GM12892 (cell line): ENCODE measurements around the gene KLF2.
A peak's percentile ranks its signal among the peaks of the same experiment; 100 is the strongest.

Experiments
- DNase-seq: peaks from one replicate; pipeline ENCODE4 v3.0.0; 2011; ENCODE audit not compliant: insufficient read length
- FAIRE-seq: peaks from 2 replicates; lab custom pipeline; 2011; peaks lifted over from hg19 to GRCh38; lab: Jason Lieb, UNC
- POLR2A ChIP-seq: IDR thresholded peaks from 2 replicates; pipeline ENCODE4 v1.6.1; 2011; ENCODE audit warnings: low read depth, low read length, control low read depth
- POLR2AphosphoS5 ChIP-seq: IDR thresholded peaks from 2 replicates; pipeline ENCODE4 v1.6.1; 2011; ENCODE audit warnings: low read depth, low read length, control low read depth
- TAF1 ChIP-seq: IDR thresholded peaks from 2 replicates; pipeline ENCODE4 v1.6.1; 2011; ENCODE audit warnings: low read depth, mild to moderate bottlenecking, control low read depth, low read length, borderline replicate concordance

KLF2 gene

DNA sequence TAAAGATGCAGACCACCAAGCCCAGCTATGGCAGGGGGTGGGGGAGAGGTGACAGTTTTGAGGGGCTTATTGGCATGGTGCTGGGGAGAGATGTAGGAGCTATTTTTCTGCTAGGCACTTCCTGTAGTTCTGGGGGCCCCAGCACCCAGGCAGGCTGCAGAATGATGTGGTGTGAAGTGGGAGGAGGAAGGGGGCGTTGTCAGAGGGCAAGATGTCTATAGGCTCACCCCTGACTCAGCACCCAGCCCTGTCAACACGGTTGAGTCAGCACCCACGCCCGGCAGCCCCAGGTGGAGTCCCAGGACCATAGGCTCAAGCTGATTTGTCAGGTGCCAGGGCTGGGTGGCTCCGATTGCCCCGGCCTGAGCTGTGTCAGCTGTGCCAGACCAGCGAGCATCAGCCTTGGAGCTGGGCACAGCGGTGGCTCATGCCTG is 5.8 kb downstream of the KLF2 start:
- FAIRE-seq: peak; percentile 44
- peak; percentile 54 for DNase-seq
- TF ChIP-seq TAF1: no peak
- no peak for TF ChIP-seq POLR2A
- no peak; the same call in 1 of the 2 replicates for TF ChIP-seq POLR2AphosphoS5

DNA sequence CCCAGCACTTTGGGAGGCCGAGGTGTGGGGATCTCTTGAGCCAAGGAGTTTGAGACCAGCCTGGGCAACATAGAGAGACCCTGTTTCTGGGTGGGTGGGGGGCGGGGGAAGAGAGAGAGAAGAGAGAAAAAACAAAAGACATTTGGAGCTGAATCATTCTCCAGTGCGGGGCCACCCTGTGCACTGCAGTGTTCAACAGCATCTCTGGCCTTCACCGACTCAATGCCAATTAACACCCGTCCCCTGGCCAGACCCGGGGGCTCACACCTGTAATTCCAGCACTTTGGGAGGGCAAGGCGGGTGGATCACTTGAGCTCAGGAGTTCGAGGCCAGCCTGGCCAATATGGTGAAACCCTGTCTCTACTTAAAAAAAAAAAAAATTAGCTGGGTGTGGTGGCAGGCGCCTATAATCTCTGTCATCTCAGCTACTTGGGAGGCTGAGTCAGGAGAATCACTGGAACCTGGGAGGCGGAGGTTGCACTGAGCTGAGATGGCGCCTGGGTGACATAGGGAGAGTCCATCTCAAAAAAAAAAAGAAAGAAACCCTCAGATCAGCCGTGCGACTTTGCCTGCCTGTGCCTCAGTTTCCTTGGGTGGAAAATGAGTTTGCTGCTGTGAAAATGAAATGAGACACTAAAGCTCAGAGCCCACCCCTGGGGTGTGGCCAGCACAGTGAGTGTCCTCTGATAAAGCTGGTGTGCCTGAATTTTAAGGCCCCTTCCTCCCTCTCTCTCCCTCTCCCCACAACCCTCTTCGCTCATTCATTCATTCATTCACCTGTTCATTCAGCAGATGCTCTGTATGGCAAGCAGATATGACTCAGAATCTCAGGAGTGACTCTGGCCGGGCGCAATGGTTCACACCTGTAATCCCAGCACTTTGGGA is 6.4 kb downstream of the KLF2 start:
- no peak for DNase-seq
- no peak for FAIRE-seq
- TF ChIP-seq POLR2AphosphoS5: no peak
- TF ChIP-seq TAF1: no peak
- no peak for TF ChIP-seq POLR2A

- TF ChIP-seq POLR2A (no peak), POLR2AphosphoS5 (no peak), TAF1 (no peak)
- FAIRE-seq (no peak), DNase-seq (no peak)
Observed at GRCh38 chr19:16333001-16333586, 8.5 kb downstream of the KLF2 start.

DNA sequence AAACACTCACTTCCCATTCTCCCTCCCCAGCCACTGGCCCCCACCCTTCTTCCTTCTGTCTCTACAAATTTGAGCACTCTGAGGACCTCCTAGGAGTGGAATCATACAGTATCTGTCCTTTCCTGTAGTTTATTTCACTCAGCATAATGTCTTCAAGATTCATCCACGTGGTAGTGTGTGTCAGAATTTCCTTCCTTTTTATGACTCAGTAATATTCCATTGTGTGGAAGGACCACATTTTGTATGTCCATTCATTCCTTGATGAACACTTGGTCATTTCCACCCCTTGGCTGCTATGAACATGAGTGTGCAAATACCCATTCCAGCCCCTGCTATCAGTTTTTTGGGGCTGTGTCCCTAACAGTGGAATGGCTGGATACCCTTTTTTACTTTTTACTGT is 9.8 kb downstream of the KLF2 start:
- TF ChIP-seq POLR2A: no peak
- DNase-seq (no peak), FAIRE-seq (no peak)

DNA sequence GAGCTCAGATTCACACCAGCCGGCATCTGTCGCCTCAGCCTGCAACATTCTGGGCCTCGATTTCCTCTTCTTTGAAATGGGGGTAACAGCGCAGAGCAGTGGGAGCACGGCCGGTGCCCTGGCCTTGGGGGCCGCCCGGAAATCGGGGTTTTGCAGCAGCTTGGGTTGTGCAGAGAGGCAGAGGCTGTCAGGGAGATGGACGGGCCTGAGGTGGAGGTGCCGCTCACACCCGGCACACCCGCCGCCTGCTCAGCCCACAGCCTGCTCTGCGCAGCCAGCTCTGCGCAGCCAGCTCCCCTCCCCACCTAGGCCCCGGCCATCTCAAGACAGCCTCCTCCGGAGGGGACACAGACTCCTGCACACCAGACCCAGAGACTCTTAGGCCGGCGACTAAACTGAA is 10.6 kb downstream of the KLF2 start:
- TF ChIP-seq POLR2AphosphoS5: no peak
- TF ChIP-seq POLR2A: no peak
- TF ChIP-seq TAF1: no peak
- DNase-seq (no peak), FAIRE-seq (no peak)

- no peak for DNase-seq
- TF ChIP-seq TAF1: no peak
- TF ChIP-seq POLR2AphosphoS5: no peak
- TF ChIP-seq POLR2A: no peak
- no peak for FAIRE-seq
Observed at GRCh38 chr19:16336571-16336970, 11.9 kb downstream of the KLF2 start.

- DNase-seq: no peak
- no peak for FAIRE-seq
- TF ChIP-seq POLR2AphosphoS5 (no peak), POLR2A (no peak), TAF1 (no peak)
Observed at GRCh38 chr19:16337809-16338469, 13.3 kb downstream of the KLF2 start.

GRCh38 chr19:16338470-16339360 is 14.1 kb downstream of the KLF2 start:
- DNase-seq (peak; percentile 63), FAIRE-seq (peak; percentile 94)
- TF ChIP-seq POLR2A (no peak), POLR2AphosphoS5 (peak; percentile 49; the same call in 1 of the 2 replicates)

GRCh38 chr19:16339361-16339725 is 14.7 kb downstream of the KLF2 start:
- FAIRE-seq (no peak), DNase-seq (no peak)
- no peak for TF ChIP-seq TAF1
- no peak for TF ChIP-seq POLR2A
- TF ChIP-seq POLR2AphosphoS5: no peak

- TF ChIP-seq TAF1: no peak
- no peak for TF ChIP-seq POLR2A
- no peak for TF ChIP-seq POLR2AphosphoS5
- DNase-seq (no peak), FAIRE-seq (no peak)
Observed at GRCh38 chr19:16340092-16340491, 15.5 kb downstream of the KLF2 start.

GRCh38 chr19:16340654-16341053 is 16.0 kb downstream of the KLF2 start:
- TF ChIP-seq POLR2A: no peak
- no peak for TF ChIP-seq POLR2AphosphoS5
- TF ChIP-seq TAF1: no peak
- FAIRE-seq (no peak), DNase-seq (no peak)
